Nephron (organoid): Measurements from ENCODE around the gene SIL1.

Experiments
- H3K27ac Mint-ChIP-seq, 3 experiments: 2 replicates each; pipeline ENCODE4 v1.8.0; 2020; ENCODE audit warnings: mixed read lengths in 3 of 3, mild to moderate bottlenecking in 2 of 3, moderate library complexity in 1 of 3
- H3K27me3 Mint-ChIP-seq: 2 replicates; pipeline ENCODE4 v1.8.0; 2021; ENCODE audit warnings: low read depth, mild to moderate bottlenecking, moderate library complexity, mixed read lengths
- H3K36me3 Mint-ChIP-seq: 2 replicates; pipeline ENCODE4 v1.8.0; 2020; ENCODE audit warnings: low read depth, mixed read lengths
- H3K4me1 Mint-ChIP-seq: 2 replicates; pipeline ENCODE4 v1.8.0; 2020; ENCODE audit warnings: mixed read lengths
- H3K4me3 Mint-ChIP-seq, 3 experiments: 2 replicates each; pipeline ENCODE4 v1.8.0; 2020; ENCODE audit warnings: mild to moderate bottlenecking in 3 of 3, mixed read lengths in 3 of 3, moderate library complexity in 2 of 3
- H3K9me3 Mint-ChIP-seq: 2 replicates; pipeline ENCODE4 v1.8.0; 2020; ENCODE audit warnings: mixed read lengths
- CTCF ChIP-seq, 3 experiments: fragments of 200-600 bp; sonication (generic); IDR thresholded peaks; one replicate each; pipeline ENCODE4 v1.5.0; 2021; ENCODE audit warnings: antibody characterized with exemption in 3 of 3; ENCODE audit not compliant: unreplicated experiment in 3 of 3

SIL1 gene

GRCh38 chr5:138961221-138961620 is 236.9 kb downstream of the SIL1 start:
- Mint-ChIP-seq H3K4me1 (peaks cover 57% of the 10 kb centered on the region), H3K27me3 (no peaks in the 10 kb centered on the region), H3K36me3 (no peaks in the 10 kb centered on the region)

GRCh38 chr5:138960145-138960692 is 237.9 kb downstream of the SIL1 start:
- Mint-ChIP-seq H3K4me3 (no peak overlapping the region), H3K36me3 (peaks cover 3% of the 10 kb centered on the region)

More at GRCh38 chr5:138961221-138961620, 236.9 kb downstream of the SIL1 start:
- no peak for TF ChIP-seq CTCF (IDR thresholded peaks at IDR 0.05; ENCODE audit: unreplicated experiment in 3 of 3)
- Mint-ChIP-seq H3K9me3 (no peaks in the 10 kb centered on the region), H3K4me3 (no peak overlapping the region), H3K27ac (peak overlapping the region; percentile 63 to 94 (median 93))

GRCh38 chr5:138956801-138957200 is 241.4 kb downstream of the SIL1 start:
- no peak overlapping the region for H3K4me3 Mint-ChIP-seq

More at GRCh38 chr5:138960145-138960692, 237.9 kb downstream of the SIL1 start:
- Mint-ChIP-seq H3K9me3 (no peaks in the 10 kb centered on the region), H3K4me1 (peaks cover 63% of the 10 kb centered on the region), H3K27me3 (no peaks in the 10 kb centered on the region), H3K27ac (peak overlapping the region; percentile 63 to 94 (median 93))
- no peak for TF ChIP-seq CTCF (IDR thresholded peaks at IDR 0.05; ENCODE audit: unreplicated experiment in 3 of 3)

DNA sequence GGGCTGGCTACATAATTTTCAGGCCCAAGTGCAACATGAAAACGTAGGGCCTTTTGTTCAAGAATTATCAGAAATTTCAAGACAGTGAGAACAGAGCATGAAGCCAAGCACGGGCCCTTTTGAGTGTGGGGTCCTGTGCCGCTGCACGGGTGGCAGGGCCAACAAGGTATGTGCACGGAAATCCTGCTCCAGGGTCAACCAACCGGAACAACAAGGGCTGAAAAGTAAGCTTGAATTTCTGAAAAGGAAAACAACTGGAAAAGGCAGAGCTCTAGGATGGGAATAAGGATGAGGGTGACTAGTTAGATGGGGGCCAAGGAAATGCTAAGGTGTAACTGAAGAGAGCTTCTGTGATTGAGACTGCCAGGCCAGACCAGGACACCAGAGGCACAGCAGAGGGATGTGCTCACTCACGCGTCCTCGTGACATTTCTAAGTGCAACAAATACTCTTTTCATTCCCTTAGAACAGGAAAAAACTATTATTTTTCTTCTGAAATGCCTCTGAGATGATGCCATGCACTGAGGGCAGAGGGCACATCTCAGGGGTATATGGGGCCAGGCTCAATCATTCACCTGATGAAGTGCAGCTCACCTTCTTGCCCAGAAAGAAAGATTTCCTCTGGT is 242.4 kb downstream of the SIL1 start:
- Mint-ChIP-seq H3K9me3 (no peaks in the 10 kb centered on the region), H3K4me1 (peaks cover 58% of the 10 kb centered on the region), H3K27ac (peak overlapping the region; percentile 96 to 100 (median 99)), H3K27me3 (no peaks in the 10 kb centered on the region), H3K4me3 (peak overlapping the region in 1 of 3 experiments; percentile 45), H3K36me3 (peaks cover 3% of the 10 kb centered on the region)
- TF ChIP-seq CTCF (IDR thresholded peaks at IDR 0.05; ENCODE audit: unreplicated experiment in 3 of 3): no peak

More at GRCh38 chr5:138956801-138957200, 241.4 kb downstream of the SIL1 start:
- Mint-ChIP-seq H3K27ac (peak overlapping the region; percentile 58 to 99 (median 96)), H3K36me3 (peaks cover 3% of the 10 kb centered on the region), H3K9me3 (no peaks in the 10 kb centered on the region), H3K27me3 (no peaks in the 10 kb centered on the region), H3K4me1 (peaks cover 65% of the 10 kb centered on the region)
- TF ChIP-seq CTCF (IDR thresholded peaks at IDR 0.05; ENCODE audit: unreplicated experiment in 3 of 3): no peak

DNA sequence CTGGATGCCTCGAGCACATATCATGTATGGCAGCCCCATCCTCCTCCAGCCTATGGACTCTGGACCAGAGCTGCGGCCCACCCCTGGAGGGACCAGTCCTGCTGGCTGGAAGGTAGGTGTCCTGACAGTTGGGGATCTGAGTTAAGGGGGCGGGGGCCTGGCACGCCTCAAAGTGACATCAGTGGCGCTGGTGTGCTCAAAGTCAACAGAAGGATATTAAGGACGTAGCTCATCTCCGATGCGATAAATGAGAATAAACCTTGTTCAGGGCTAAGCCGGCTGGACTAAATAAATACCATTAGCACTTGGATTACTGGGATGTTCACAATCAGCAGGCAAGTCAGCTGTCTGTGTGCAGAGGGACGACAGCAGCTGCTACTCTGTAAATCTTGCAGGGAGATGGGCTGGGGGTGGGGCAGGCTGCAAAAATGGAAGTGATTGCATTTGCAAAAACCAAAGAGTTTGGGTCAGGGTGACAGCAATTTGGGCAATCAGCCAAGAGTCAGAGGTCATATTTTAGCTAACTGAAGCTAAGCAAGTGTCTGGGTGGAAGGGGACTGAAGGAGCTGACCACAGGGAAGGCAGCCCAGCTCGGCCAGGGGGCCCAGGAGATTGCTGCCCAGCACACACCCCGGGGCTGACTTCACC is 243.0 kb downstream of the SIL1 start:
- H3K9me3 Mint-ChIP-seq: no peaks in the 10 kb centered on the region
- peak overlapping the region; percentile 96 to 100 (median 99) for H3K27ac Mint-ChIP-seq
- peaks cover 62% of the 10 kb centered on the region for H3K4me1 Mint-ChIP-seq
- TF ChIP-seq CTCF (IDR thresholded peaks at IDR 0.05; ENCODE audit: unreplicated experiment in 3 of 3): no peak
- H3K4me3 Mint-ChIP-seq: peak overlapping the region; percentile 14 to 60 (median 45)
- no peaks in the 10 kb centered on the region for H3K27me3 Mint-ChIP-seq
- peaks cover 3% of the 10 kb centered on the region for H3K36me3 Mint-ChIP-seq
